HEK293 (cell line): ENCODE measurements around the gene SH2D2A.

Source experiments
- CTCF ChIA-PET: fragments of 350-600 bp; formaldehyde crosslinking; extraction: SDS; loops from one replicate; lab custom pipeline; 2021; ENCODE audit warnings: antibody characterized with exemption; lab: Yijun Ruan, JAX
- POLR2A ChIA-PET: fragments of 300-600 bp; formaldehyde crosslinking; extraction: SDS; loops from one replicate; lab custom pipeline; 2020; ENCODE audit warnings: antibody characterized with exemption, inconsistent platforms; lab: Yijun Ruan, JAX
- H3K27ac ChIP-seq: fragments of 200-500 bp; sonication (Bioruptor generic); 2 replicates; pipeline ENCODE4 v1.5.1; 2014; ENCODE audit warnings: low read depth, low read length, control low read depth, inconsistent platforms; ENCODE audit errors: extremely low read depth
- H3K36me3 ChIP-seq, 2 experiments: fragments of 200-500 bp in 1 of 2; sonication (Bioruptor generic) in 1 of 2; 1 replicate in 1 of 2; 2 replicates in 1 of 2; pipeline ENCODE4 v1.5.1; 2014 to 2017; ENCODE audit warnings: inconsistent platforms in 2 of 2, low read length in 2 of 2; ENCODE audit not compliant: control insufficient read depth in 2 of 2, insufficient read depth in 1 of 2
- H3K4me1 ChIP-seq: fragments of 200-500 bp; sonication (Bioruptor generic); 2 replicates; pipeline ENCODE4 v1.5.1; 2014; ENCODE audit warnings: mild to moderate bottlenecking, low read length, inconsistent platforms; ENCODE audit not compliant: control insufficient read depth, insufficient read depth
- H3K4me3 ChIP-seq: 2 replicates; pipeline ENCODE4 v1.5.1; 2011; ENCODE audit warnings: low read depth, mild to moderate bottlenecking, control low read depth, low read length, moderate library complexity
- H3K9me3 ChIP-seq: fragments of 200-500 bp; sonication (Bioruptor generic); 2 replicates; pipeline ENCODE4 v1.5.1; 2014; ENCODE audit warnings: low read depth, low read length, inconsistent platforms; ENCODE audit not compliant: control insufficient read depth, insufficient read depth
- CTCF ChIP-seq: fragments of 450-650 bp; formaldehyde crosslinking; IDR thresholded peaks from 2 replicates; pipeline ENCODE4 v1.5.1; 2016; ENCODE audit warnings: missing biosample characterization, missing genetic modification characterization
- FEZF1 ChIP-seq: fragments of 450-650 bp; formaldehyde crosslinking; IDR thresholded peaks from 2 replicates; pipeline ENCODE4 v1.5.1; 2016; ENCODE audit warnings: missing biosample characterization, missing genetic modification characterization
- KLF8 ChIP-seq: fragments of 450-650 bp; formaldehyde crosslinking; IDR thresholded peaks from 2 replicates; pipeline ENCODE4 v1.5.1; 2016; ENCODE audit warnings: missing biosample characterization, missing genetic modification characterization
- PRDM10 ChIP-seq: fragments of 450-650 bp; formaldehyde crosslinking; IDR thresholded peaks from 2 replicates; pipeline ENCODE4 v1.5.1; 2016; ENCODE audit warnings: missing biosample characterization, missing genetic modification characterization
- ZBTB10 ChIP-seq: fragments of 450-650 bp; formaldehyde crosslinking; IDR thresholded peaks from 2 replicates; pipeline ENCODE4 v1.5.1; 2016; ENCODE audit warnings: missing biosample characterization, missing genetic modification characterization
- ZBTB17 ChIP-seq: fragments of 450-650 bp; formaldehyde crosslinking; IDR thresholded peaks from 2 replicates; pipeline ENCODE4 v1.5.1; 2016; ENCODE audit warnings: missing biosample characterization, missing genetic modification characterization
- ZBTB20 ChIP-seq: fragments of 450-650 bp; formaldehyde crosslinking; IDR thresholded peaks from 2 replicates; pipeline ENCODE4 v1.5.1; 2016; ENCODE audit warnings: missing biosample characterization, missing genetic modification characterization
- ZBTB21 ChIP-seq: fragments of 450-650 bp; formaldehyde crosslinking; IDR thresholded peaks from 2 replicates; pipeline ENCODE4 v1.5.1; 2017; ENCODE audit warnings: missing biosample characterization, missing genetic modification characterization
- ZFP3 ChIP-seq: fragments of 450-650 bp; formaldehyde crosslinking; IDR thresholded peaks from 2 replicates; pipeline ENCODE4 v1.5.1; 2016; ENCODE audit warnings: low read depth, missing biosample characterization, missing genetic modification characterization
- ZNF214 ChIP-seq: fragments of 450-650 bp; formaldehyde crosslinking; IDR thresholded peaks from 2 replicates; pipeline ENCODE4 v1.5.1; 2017; ENCODE audit warnings: missing biosample characterization, mild to moderate bottlenecking, missing genetic modification characterization, borderline replicate concordance
- ZNF23 ChIP-seq: fragments of 450-650 bp; formaldehyde crosslinking; IDR thresholded peaks from 2 replicates; pipeline ENCODE4 v1.5.1; 2016; ENCODE audit warnings: missing biosample characterization, missing genetic modification characterization, borderline replicate concordance
- ZNF335 ChIP-seq: fragments of 450-650 bp; formaldehyde crosslinking; conservative IDR thresholded peaks from 2 replicates; pipeline ENCODE4 v1.5.1; 2016; ENCODE audit warnings: missing biosample characterization, missing genetic modification characterization
- ZNF555 ChIP-seq: fragments of 450-650 bp; formaldehyde crosslinking; conservative IDR thresholded peaks from 2 replicates; pipeline ENCODE4 v1.5.1; 2017; ENCODE audit warnings: missing biosample characterization, mild to moderate bottlenecking, missing genetic modification characterization, inconsistent platforms
- ZNF600 ChIP-seq: fragments of 450-650 bp; formaldehyde crosslinking; IDR thresholded peaks from 2 replicates; pipeline ENCODE4 v1.5.1; 2016; ENCODE audit warnings: missing biosample characterization, missing genetic modification characterization
- ZNF629 ChIP-seq: fragments of 450-650 bp; formaldehyde crosslinking; IDR thresholded peaks from 2 replicates; pipeline ENCODE4 v1.5.1; 2017; ENCODE audit warnings: missing biosample characterization, missing genetic modification characterization
- ZNF747 ChIP-seq: fragments of 450-650 bp; formaldehyde crosslinking; IDR thresholded peaks from 2 replicates; pipeline ENCODE4 v1.5.1; 2016; ENCODE audit warnings: missing biosample characterization, missing genetic modification characterization
- TF ChIP-seq, protein P1 (sequence below): fragments of 450-650 bp; IDR thresholded peaks from 2 replicates; pipeline ENCODE4 v1.5.1; 2018; ENCODE audit warnings: missing biosample characterization, mild to moderate bottlenecking, missing genetic modification characterization
- TF ChIP-seq, protein P2 (sequence below): fragments of 450-650 bp; formaldehyde crosslinking; IDR thresholded peaks from 2 replicates; pipeline ENCODE4 v1.5.1; 2016; ENCODE audit warnings: missing biosample characterization, missing genetic modification characterization, borderline replicate concordance

The SH2D2A gene

GRCh38 chr1:156766298-156767100 lies 50.1 kb downstream of the SH2D2A start:
- peak overlapping the region; percentile 45 for H3K4me3 ChIP-seq
- no peaks in the 10 kb centered on the region for H3K9me3 ChIP-seq
- ChIA-PET POLR2A (interaction anchor here (0.5 to 3.9 kb wide), 14 partner anchors 10 to 93 kb away, joined by 3 to 110 read pairs (median 6); partner anchors contain the start of genes HDGF, ISG20L2, METTL25B and MRPL24), CTCF (interaction anchor here (0.8 to 5.0 kb wide), 6 partner anchors 10 to 94 kb away, joined by 3 to 28 read pairs (median 6); partner anchors contain the start of genes ISG20L2, METTL25B and NTRK1)
- H3K4me1 ChIP-seq = peaks cover 4% of the 10 kb centered on the region; the same call in 1 of the 2 replicates
- peak overlapping the region; percentile 42 for H3K27ac ChIP-seq
- peaks cover 4 to 29% of the 10 kb centered on the region in 2 experiments; a peak in 2 of 3 replicates for H3K36me3 ChIP-seq
- TF ChIP-seq ZNF214 (tag by site-specific recombination) (no peak), FEZF1 (tag by site-specific recombination) (peak; percentile 54; the same call in 1 of the 2 replicates), ZNF23 (tag by site-specific recombination) (no peak), ZBTB20 (peak; percentile 74; the same call in 1 of the 2 replicates), ZFP3 (tag by site-specific recombination) (no peak), ZBTB17 (peak; percentile 76), ZNF747 (tag by site-specific recombination) (no peak), CTCF (tag by site-specific recombination) (peak; percentile 61; the same call in 1 of the 2 replicates), ZBTB21 (0 out of 2 replicates have a peak, but pooled peaks have one; percentile 55), KLF8 (tag by site-specific recombination) (no peak), ZNF555 (tag by site-specific recombination) (no peak), ZNF629 (tag by site-specific recombination) (0 out of 2 replicates have a peak, but pooled peaks have one; percentile 53), PRDM10 (peak; percentile 62), ZBTB10 (tag by site-specific recombination) (peak; percentile 48; the same call in 1 of the 2 replicates), ZNF600 (tag by site-specific recombination) (peak; percentile 50), ZNF335 (tag by site-specific recombination) (peak; percentile 7; the same call in 1 of the 2 replicates)
- TF ChIP-seq, protein P1, sequence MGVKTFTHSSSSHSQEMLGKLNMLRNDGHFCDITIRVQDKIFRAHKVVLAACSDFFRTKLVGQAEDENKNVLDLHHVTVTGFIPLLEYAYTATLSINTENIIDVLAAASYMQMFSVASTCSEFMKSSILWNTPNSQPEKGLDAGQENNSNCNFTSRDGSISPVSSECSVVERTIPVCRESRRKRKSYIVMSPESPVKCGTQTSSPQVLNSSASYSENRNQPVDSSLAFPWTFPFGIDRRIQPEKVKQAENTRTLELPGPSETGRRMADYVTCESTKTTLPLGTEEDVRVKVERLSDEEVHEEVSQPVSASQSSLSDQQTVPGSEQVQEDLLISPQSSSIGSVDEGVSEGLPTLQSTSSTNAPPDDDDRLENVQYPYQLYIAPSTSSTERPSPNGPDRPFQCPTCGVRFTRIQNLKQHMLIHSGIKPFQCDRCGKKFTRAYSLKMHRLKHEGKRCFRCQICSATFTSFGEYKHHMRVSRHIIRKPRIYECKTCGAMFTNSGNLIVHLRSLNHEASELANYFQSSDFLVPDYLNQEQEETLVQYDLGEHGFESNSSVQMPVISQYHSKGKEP (tag by site-specific recombination) = no peak
- TF ChIP-seq, protein P2, sequence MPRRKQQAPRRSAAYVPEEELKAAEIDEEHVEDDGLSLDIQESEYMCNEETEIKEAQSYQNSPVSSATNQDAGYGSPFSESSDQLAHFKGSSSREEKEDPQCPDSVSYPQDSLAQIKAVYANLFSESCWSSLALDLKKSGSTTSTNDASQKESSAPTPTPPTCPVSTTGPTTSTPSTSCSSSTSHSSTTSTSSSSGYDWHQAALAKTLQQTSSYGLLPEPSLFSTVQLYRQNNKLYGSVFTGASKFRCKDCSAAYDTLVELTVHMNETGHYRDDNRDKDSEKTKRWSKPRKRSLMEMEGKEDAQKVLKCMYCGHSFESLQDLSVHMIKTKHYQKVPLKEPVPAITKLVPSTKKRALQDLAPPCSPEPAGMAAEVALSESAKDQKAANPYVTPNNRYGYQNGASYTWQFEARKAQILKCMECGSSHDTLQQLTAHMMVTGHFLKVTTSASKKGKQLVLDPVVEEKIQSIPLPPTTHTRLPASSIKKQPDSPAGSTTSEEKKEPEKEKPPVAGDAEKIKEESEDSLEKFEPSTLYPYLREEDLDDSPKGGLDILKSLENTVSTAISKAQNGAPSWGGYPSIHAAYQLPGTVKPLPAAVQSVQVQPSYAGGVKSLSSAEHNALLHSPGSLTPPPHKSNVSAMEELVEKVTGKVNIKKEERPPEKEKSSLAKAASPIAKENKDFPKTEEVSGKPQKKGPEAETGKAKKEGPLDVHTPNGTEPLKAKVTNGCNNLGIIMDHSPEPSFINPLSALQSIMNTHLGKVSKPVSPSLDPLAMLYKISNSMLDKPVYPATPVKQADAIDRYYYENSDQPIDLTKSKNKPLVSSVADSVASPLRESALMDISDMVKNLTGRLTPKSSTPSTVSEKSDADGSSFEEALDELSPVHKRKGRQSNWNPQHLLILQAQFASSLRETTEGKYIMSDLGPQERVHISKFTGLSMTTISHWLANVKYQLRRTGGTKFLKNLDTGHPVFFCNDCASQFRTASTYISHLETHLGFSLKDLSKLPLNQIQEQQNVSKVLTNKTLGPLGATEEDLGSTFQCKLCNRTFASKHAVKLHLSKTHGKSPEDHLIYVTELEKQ (tag by site-specific recombination) = no peak
- TF ChIP-seq, all 188 proteins: peak for 10
